K562 (cell line): ENCODE measurements around the gene S100A3. TPM values are rescaled to one million over a fixed set of nuclear protein-coding genes. Genes with fewer than 3 reads are reported as not detected.
A peak's percentile ranks its signal among the peaks of the same experiment; 100 is the strongest.

Experiments used
- ATAC-seq: fragments of 200-7000 bp; cut with Tn5 transposase; 3 replicates; pipeline ENCODE4 v1.9.1; 2020; ENCODE audit warnings: moderate library complexity
- BruUV-seq: library from RNA; stranded (reverse); fragments of 400-500 nt; replicated peaks from 2 replicates; lab custom pipeline; 2021; lab: Mats Ljungman, UMichigan
- CTCF ChIA-PET: fragments of 300-600 bp; formaldehyde crosslinking; extraction: SDS; loops from one replicate; lab custom pipeline; 2021; ENCODE audit warnings: low intra/inter-chr PET ratio; lab: Yijun Ruan, JAX
- POLR2A ChIA-PET: fragments of 300-600, 350-650 bp; sonication (Branson Sonifier 250); formaldehyde crosslinking; extraction: SDS; loops from one replicate; lab custom pipeline; 2021; ENCODE audit warnings: antibody characterized with exemption, inconsistent platforms; lab: Yijun Ruan, JAX
- DNase-seq, 4 experiments: peaks; one replicate each; pipeline versions ENCODE4 v3.0.0 to v3.0.0-alpha.2; 2011 to 2018; ENCODE audit warnings: low spot score in 3 of 4, mixed read lengths in 3 of 4; ENCODE audit errors: extremely low read depth in 1 of 4
- FAIRE-seq: peaks from 2 replicates; lab custom pipeline; 2011; peaks lifted over from hg19 to GRCh38; lab: Jason Lieb, UNC
- H2AFZ ChIP-seq: 2 replicates; pipeline ENCODE4 v1.6.0; 2011; ENCODE audit warnings: low read depth, low read length, control low read depth, inconsistent platforms
- H3K27ac ChIP-seq: fragments of 200-600 bp; 3 replicates; pipeline ENCODE4 v1.8.0; 2011; ENCODE audit warnings: low read depth, mild to moderate bottlenecking, control low read depth, inconsistent platforms, low read length, moderate library complexity, mixed read lengths; ENCODE audit errors: extremely low read depth
- H3K27me3 ChIP-seq, 2 experiments: fragments of 300-600 bp in 1 of 2; 2 replicates in 1 of 2; 3 replicates in 1 of 2; pipeline versions ENCODE4 v1.6.0 to v1.8.0; 2011; ENCODE audit warnings: inconsistent platforms in 2 of 2, low read length in 2 of 2, mild to moderate bottlenecking in 1 of 2, mixed read lengths in 1 of 2, moderate library complexity in 1 of 2; ENCODE audit not compliant: control insufficient read depth in 2 of 2, insufficient read depth in 2 of 2
- H3K36me3 ChIP-seq: fragments of 300-600 bp; 3 replicates; pipeline ENCODE4 v1.8.0; 2011; ENCODE audit warnings: mild to moderate bottlenecking, low read length, inconsistent platforms; ENCODE audit not compliant: control insufficient read depth, insufficient read depth
- H3K4me1 ChIP-seq, 2 experiments: fragments of 200-600 bp in 1 of 2; replicated peaks in 1 of 2; 2 replicates in 1 of 2; 3 replicates in 1 of 2; pipeline versions ENCODE4 v1.5.1 to v1.8.0; 2011; ENCODE audit warnings: inconsistent platforms in 2 of 2, low read length in 2 of 2, mild to moderate bottlenecking in 1 of 2, mixed read lengths in 1 of 2, moderate library complexity in 1 of 2; ENCODE audit not compliant: control insufficient read depth in 2 of 2, insufficient read depth in 2 of 2
- H3K4me2 ChIP-seq: 2 replicates; pipeline ENCODE4 v1.6.1; 2011; ENCODE audit warnings: low read length, control low read depth, inconsistent platforms, mixed read lengths; ENCODE audit not compliant: insufficient read depth
- H3K4me3 ChIP-seq: fragments of 200-600 bp; sonication (generic), shearing (Covaris generic); 2 replicates; pipeline ENCODE4 v1.5.1; 2016; ENCODE audit warnings: control low read depth, inconsistent platforms
- H3K79me2 ChIP-seq: fragments of 200-600 bp; 3 replicates; pipeline ENCODE4 v1.8.0; 2011; ENCODE audit warnings: low read length, inconsistent platforms; ENCODE audit not compliant: control insufficient read depth, insufficient read depth
- H3K9ac ChIP-seq, 2 experiments: 2 replicates each; pipeline versions ENCODE4 v1.6.0 to v1.6.1; 2011; ENCODE audit warnings: low read depth in 2 of 2, low read length in 2 of 2, control low read depth in 1 of 2, inconsistent platforms in 1 of 2, mild to moderate bottlenecking in 1 of 2, mixed read lengths in 1 of 2; ENCODE audit not compliant: insufficient read depth in 1 of 2
- H3K9me1 ChIP-seq: one replicate; pipeline ENCODE4 v1.6.0; 2011; ENCODE audit warnings: inconsistent platforms, mild to moderate bottlenecking, low read length, moderate library complexity; ENCODE audit not compliant: control insufficient read depth, insufficient read depth
- H3K9me3 ChIP-seq: replicated peaks from 2 replicates; pipeline ENCODE4 v1.5.1; 2011; ENCODE audit warnings: low read depth, low read length, inconsistent platforms; ENCODE audit not compliant: control insufficient read depth, insufficient read depth
- H4K20me1 ChIP-seq: replicated peaks from 2 replicates; pipeline ENCODE4 v1.6.1; 2011; ENCODE audit warnings: low read length, inconsistent platforms, mixed read lengths; ENCODE audit not compliant: control insufficient read depth, insufficient read depth
- ELF4 ChIP-seq: fragments of 450-650 bp; formaldehyde crosslinking; IDR thresholded peaks from 2 replicates; pipeline ENCODE4 v1.4.0; 2022; ENCODE audit warnings: missing genetic modification characterization
- GTF2F1 ChIP-seq: IDR thresholded peaks from 2 replicates; pipeline ENCODE4 v1.6.1; 2011; ENCODE audit warnings: low read depth, low read length, improper control_type of control experiment
- NR4A1 ChIP-seq, 2 experiments: fragments of 250-450 bp in 1 of 2; fragments of 450-650 bp in 1 of 2; sonication (Bioruptor Pico) in 1 of 2; IDR thresholded peaks; 2 replicates each; pipeline versions ENCODE4 v1.4.0 to v1.6.1; 2016 to 2020; ENCODE audit warnings: mild to moderate bottlenecking in 2 of 2, missing compliant biosample characterization in 1 of 2, missing genetic modification characterization in 1 of 2, moderate library complexity in 1 of 2
- NRF1 ChIP-seq, 2 experiments: fragments of 450-650 bp; IDR thresholded peaks in 1 of 2; conservative IDR thresholded peaks in 1 of 2; 2 replicates each; pipeline ENCODE4 v1.6.1; 2014; ENCODE audit warnings: mild to moderate bottlenecking in 2 of 2
- PHF20 ChIP-seq: fragments of 450-650 bp; IDR thresholded peaks from 2 replicates; pipeline ENCODE4 v1.6.1; 2018; ENCODE audit not compliant: partially characterized antibody
- POU5F1 ChIP-seq: fragments of 150-350 bp; IDR thresholded peaks from 2 replicates; pipeline ENCODE4 v1.6.1; 2014; ENCODE audit warnings: borderline replicate concordance, low read length, low read depth, mild to moderate bottlenecking; ENCODE audit not compliant: partially characterized antibody
- SNRNP70 ChIP-seq: fragments of 200-400 bp; formaldehyde crosslinking; optimal IDR thresholded peaks from 2 replicates; pipeline ENCODE3; 2017; ENCODE audit warnings: low read depth, low read length
- SREBF1 ChIP-seq: fragments of 150-350 bp; IDR thresholded peaks from 2 replicates; pipeline ENCODE4 v1.6.1; 2014; ENCODE audit warnings: antibody characterized with exemption, low read depth, low read length, borderline replicate concordance
- TFAM ChIP-seq: fragments of 250-450 bp; sonication (Bioruptor Pico); conservative IDR thresholded peaks from 2 replicates; pipeline ENCODE4 v1.5.0; 2021; ENCODE audit warnings: mild to moderate bottlenecking, moderate library complexity
- ZKSCAN1 ChIP-seq: fragments of 150-350 bp; IDR thresholded peaks from 2 replicates; pipeline ENCODE4 v1.6.1; 2016; ENCODE audit warnings: low read depth, low read length
- ZNF830 ChIP-seq: fragments of 250-450 bp; sonication (Bioruptor Pico); IDR thresholded peaks from 2 replicates; pipeline ENCODE4 v1.5.0; 2021; ENCODE audit warnings: mild to moderate bottlenecking
- WGBS: fragments of 100-300 bp; shearing (Covaris generic); methylation state at CpG from one replicate; pipeline ENCODE4 v1.1.6; 2016; ENCODE audit warnings: low coverage, mixed read lengths; ENCODE audit not compliant: insufficient coverage; ENCODE audit errors: missing lambda C conversion rate; 5-methylcytosine and 5-hydroxymethylcytosine counted together
- in situ Hi-C: fragments of 300-500 bp; cut with MboI; formaldehyde crosslinking; loops from 4 replicates; pipeline ENCODE4 v1.15.0; 2018; ENCODE audit warnings: inconsistent platforms, mixed read lengths
- intact Hi-C: fragments of 100-400 bp; cut with micrococcal nuclease; formaldehyde crosslinking; loops from 2 replicates; pipeline ENCODE4 v1.14.2; 2022
- polyA plus RNA-seq, 8 experiments: library from polyadenylated mRNA; depleted of rRNA in 4 of 8; stranded (reverse) in 5 of 8; unstranded in 3 of 8; fragments of >200 nt; fragmentation: Nextera tagmentation in 2 of 8; fragmentation: Illumina TruSeq in 1 of 8; extraction: Ambion mirVana in 2 of 8; extraction: Trizol in 1 of 8; gene quantifications; 2 replicates each; pipeline versions ENCODE4 v1.2.1 to v1.2.3, GENCODE V29; 2011 to 2014; ENCODE audit warnings: inconsistent platforms in 1 of 8, missing spikeins in 1 of 8
- total RNA-seq, 7 experiments: library from RNA; depleted of rRNA in 6 of 7; stranded (reverse); fragments of >200 nt in 6 of 7; fragmentation: Illumina TruSeq in 2 of 7; extraction: Trizol in 2 of 7; gene quantifications; 2 replicates each; pipeline versions ENCODE4 v1.2.1 to v1.2.3, GENCODE V29; 2011 to 2021; ENCODE audit warnings: low replicate concordance in 1 of 7
- TF ChIP-seq, protein P1 (sequence below): fragments of 450-650 bp; IDR thresholded peaks from 2 replicates; pipeline ENCODE4 v1.6.1; 2016; ENCODE audit warnings: mild to moderate bottlenecking
- TF ChIP-seq, protein P2 (sequence below): IDR thresholded peaks from 3 replicates; pipeline ENCODE4 v1.6.1; 2011; ENCODE audit warnings: borderline replicate concordance, mild to moderate bottlenecking; ENCODE audit not compliant: insufficient read length, insufficient read depth
- TF ChIP-seq, protein P3 (sequence below), 2 experiments: fragments of 450-650 bp; IDR thresholded peaks; 2 replicates each; pipeline ENCODE4 v1.6.1; 2018; ENCODE audit warnings: mild to moderate bottlenecking in 2 of 2, low read depth in 1 of 2; ENCODE audit not compliant: partially characterized antibody in 2 of 2

Gene S100A3
- total and polyA plus RNA-seq, 9 of the 15 experiments (the other 6 are each of a cell fraction or from before 2014, with no cell fraction given), result 0.08 to 1.7 (median 0.18) TPM; not detected in 4

DNA sequence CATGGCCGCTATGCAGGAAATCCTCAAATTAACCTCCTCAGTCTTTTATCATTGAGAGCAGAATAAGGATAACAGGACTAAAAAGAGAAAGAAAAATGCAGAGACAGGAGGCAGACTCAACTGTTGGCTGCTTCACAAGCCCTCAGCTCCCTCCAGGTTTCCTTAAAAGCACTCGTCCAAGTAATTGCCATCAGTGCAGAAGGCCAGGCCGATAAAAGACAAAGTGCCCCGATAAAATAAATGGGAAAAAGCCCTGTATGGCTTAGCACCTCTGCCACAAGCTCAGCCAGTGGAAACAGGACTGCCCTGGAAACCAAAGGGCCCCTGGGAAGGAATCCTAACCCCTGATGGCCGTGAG is 21.4 kb downstream of the S100A3 start:
- no peaks in the 10 kb centered on the region for H3K36me3 ChIP-seq
- TF ChIP-seq TFAM (CRISPR knock-in tag) (no peak), SREBF1 (no peak), SNRNP70 (no peak), ZKSCAN1 (no peak), GTF2F1 (no peak), NR4A1 (CRISPR knock-in tag; IDR thresholded peaks at IDR 0.05) (no peak), NR4A1 (tag; IDR thresholded peaks at IDR 0.05) (no peak), PHF20 (no peak), POU5F1 (no peak), NRF1 (conservative IDR thresholded peaks at IDR 0.05 in 1 of 2, IDR thresholded peaks at IDR 0.05 in 1 of 2) (no peak), ZNF830 (CRISPR knock-in tag) (no peak), ELF4 (CRISPR knock-in tag) (no peak)
- TF ChIP-seq, protein P1, sequence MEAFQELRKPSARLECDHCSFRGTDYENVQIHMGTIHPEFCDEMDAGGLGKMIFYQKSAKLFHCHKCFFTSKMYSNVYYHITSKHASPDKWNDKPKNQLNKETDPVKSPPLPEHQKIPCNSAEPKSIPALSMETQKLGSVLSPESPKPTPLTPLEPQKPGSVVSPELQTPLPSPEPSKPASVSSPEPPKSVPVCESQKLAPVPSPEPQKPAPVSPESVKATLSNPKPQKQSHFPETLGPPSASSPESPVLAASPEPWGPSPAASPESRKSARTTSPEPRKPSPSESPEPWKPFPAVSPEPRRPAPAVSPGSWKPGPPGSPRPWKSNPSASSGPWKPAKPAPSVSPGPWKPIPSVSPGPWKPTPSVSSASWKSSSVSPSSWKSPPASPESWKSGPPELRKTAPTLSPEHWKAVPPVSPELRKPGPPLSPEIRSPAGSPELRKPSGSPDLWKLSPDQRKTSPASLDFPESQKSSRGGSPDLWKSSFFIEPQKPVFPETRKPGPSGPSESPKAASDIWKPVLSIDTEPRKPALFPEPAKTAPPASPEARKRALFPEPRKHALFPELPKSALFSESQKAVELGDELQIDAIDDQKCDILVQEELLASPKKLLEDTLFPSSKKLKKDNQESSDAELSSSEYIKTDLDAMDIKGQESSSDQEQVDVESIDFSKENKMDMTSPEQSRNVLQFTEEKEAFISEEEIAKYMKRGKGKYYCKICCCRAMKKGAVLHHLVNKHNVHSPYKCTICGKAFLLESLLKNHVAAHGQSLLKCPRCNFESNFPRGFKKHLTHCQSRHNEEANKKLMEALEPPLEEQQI, result no peak
- TF ChIP-seq, protein P2, sequence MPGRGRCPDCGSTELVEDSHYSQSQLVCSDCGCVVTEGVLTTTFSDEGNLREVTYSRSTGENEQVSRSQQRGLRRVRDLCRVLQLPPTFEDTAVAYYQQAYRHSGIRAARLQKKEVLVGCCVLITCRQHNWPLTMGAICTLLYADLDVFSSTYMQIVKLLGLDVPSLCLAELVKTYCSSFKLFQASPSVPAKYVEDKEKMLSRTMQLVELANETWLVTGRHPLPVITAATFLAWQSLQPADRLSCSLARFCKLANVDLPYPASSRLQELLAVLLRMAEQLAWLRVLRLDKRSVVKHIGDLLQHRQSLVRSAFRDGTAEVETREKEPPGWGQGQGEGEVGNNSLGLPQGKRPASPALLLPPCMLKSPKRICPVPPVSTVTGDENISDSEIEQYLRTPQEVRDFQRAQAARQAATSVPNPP, result no peak
- TF ChIP-seq, protein P3, sequence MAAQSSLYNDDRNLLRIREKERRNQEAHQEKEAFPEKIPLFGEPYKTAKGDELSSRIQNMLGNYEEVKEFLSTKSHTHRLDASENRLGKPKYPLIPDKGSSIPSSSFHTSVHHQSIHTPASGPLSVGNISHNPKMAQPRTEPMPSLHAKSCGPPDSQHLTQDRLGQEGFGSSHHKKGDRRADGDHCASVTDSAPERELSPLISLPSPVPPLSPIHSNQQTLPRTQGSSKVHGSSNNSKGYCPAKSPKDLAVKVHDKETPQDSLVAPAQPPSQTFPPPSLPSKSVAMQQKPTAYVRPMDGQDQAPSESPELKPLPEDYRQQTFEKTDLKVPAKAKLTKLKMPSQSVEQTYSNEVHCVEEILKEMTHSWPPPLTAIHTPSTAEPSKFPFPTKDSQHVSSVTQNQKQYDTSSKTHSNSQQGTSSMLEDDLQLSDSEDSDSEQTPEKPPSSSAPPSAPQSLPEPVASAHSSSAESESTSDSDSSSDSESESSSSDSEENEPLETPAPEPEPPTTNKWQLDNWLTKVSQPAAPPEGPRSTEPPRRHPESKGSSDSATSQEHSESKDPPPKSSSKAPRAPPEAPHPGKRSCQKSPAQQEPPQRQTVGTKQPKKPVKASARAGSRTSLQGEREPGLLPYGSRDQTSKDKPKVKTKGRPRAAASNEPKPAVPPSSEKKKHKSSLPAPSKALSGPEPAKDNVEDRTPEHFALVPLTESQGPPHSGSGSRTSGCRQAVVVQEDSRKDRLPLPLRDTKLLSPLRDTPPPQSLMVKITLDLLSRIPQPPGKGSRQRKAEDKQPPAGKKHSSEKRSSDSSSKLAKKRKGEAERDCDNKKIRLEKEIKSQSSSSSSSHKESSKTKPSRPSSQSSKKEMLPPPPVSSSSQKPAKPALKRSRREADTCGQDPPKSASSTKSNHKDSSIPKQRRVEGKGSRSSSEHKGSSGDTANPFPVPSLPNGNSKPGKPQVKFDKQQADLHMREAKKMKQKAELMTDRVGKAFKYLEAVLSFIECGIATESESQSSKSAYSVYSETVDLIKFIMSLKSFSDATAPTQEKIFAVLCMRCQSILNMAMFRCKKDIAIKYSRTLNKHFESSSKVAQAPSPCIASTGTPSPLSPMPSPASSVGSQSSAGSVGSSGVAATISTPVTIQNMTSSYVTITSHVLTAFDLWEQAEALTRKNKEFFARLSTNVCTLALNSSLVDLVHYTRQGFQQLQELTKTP (IDR thresholded peaks at IDR 0.05; ENCODE audit: low read depth in 1 of 2, partially characterized antibody in 2 of 2), result no peak
- ATAC-seq (no peak), FAIRE-seq (no peak), DNase-seq (no peak)
- H3K4me2 ChIP-seq, result no peak overlapping the region
- in situ Hi-C loops, result no loop called here
- H3K79me2 ChIP-seq, result no peaks in the 10 kb centered on the region
- peaks cover 2% of the 10 kb centered on the region; the same call in 1 of the 2 replicates for H3K9me3 ChIP-seq
- H3K9me1 ChIP-seq, result no peaks in the 10 kb centered on the region
- no peak overlapping the region for H3K4me3 ChIP-seq
- H2AFZ ChIP-seq, result peak overlapping the region; percentile 87
- H3K27ac ChIP-seq, result no peak overlapping the region
- no peak overlapping the region for H3K9ac ChIP-seq
- H3K4me1 ChIP-seq, result peaks cover 19 to 29% of the 10 kb centered on the region in 2 experiments
- CTCF ChIA-PET, result no interaction called here
- no peaks in the 10 kb centered on the region for H4K20me1 ChIP-seq
- intact Hi-C loops, result no loop called here
- POLR2A ChIA-PET, result interaction anchor here (0.6 to 3.3 kb wide), 3 partner anchors 12 to 178 kb away, joined by 3 to 15 read pairs (median 5); partner anchors contain the start of gene S100A5
- 60% methylated on average over 5 of the region's 5 CpGs for WGBS
- H3K27me3 ChIP-seq, result no peaks in the 10 kb centered on the region
- no TSS peak for BruUV-seq
